Colon (tissue), 2 donors: ENCODE results near the gene EPAS1.

Experiments
- FAIRE-seq: peaks from 2 replicates; lab custom pipeline; 2012; peaks lifted over from hg19 to GRCh38; lab: Jason Lieb, UNC
- donor health status: control.
- donor health status: control.

The EPAS1 gene

DNA sequence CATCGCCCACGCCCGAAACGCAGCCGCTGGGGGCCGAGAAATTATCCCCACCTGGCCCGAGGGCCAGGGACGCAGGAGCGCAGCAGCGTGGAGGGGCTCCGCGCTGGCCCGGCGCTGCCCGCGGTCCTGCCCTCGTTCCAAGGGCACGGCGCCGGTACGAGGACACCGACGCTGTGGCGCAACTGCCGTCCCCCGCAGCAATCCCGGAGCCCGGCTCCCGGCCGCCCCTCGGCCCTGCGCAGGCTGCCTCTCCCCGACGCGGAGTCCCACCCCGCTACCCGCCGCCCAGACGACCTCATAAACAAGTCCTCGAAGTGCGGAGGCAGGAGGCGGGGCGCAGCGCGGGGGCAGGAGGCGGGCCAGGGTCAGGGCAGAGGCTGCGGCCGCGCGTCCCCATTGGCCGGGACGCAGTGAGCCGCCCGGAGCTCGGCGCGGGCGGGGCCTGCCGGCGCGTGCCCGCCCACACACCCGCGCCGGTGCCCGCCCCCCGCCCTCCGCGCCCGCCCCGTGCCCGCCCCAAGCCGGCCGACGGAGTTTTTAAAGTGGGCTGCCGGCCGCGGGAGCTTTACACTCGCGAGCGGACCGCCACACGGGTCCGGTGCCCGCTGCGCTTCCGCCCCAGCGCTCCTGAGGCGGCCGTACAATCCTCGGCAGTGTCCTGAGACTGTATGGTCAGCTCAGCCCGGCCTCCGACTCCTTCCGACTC lies at the start of gene EPAS1:
Gene EPAS1 (plus strand): TSS at position 568 of the 706 bp plus-strand sequence. CDS start 505 bp downstream, outside the sequence.
- FAIRE-seq, result no peak

DNA sequence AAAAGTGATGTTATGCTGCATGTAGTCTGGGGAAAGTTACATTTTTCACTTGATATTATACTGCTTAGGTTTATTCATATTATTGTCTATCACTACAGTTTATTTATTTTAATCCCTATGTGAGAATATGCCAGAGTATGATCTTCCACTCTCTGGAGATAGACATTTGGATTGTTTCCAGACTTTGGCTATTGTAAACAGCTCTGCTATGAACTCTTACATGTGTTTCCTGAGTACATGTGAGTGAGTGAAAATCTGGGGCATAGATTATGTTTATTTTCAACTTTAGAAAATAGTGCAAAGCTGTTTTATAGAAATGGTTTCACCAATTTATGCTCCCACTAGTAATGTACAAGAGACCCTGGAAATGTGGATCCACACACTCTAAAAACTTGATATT lies 49.0 kb upstream of the EPAS1 start:
- FAIRE-seq, result no peak

DNA sequence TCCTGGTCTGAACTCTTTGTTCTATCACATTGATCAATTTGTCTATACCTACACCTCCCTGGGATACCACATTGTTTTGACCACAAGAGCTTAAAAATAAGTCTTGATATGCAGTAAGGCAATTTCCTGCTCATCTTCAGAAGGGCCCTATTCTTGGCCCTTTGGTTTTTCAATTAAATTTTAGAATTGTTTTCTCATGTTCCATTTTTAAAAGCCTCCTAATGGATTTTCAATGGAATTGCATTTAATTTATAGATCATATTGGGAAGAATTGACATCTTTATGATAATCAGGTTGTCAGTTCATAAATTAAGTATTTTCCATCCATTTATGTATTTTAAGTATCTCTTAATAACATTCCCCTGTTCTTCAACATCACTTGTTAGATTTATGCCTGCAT lies 47.6 kb upstream of the EPAS1 start:
- no peak for FAIRE-seq

DNA sequence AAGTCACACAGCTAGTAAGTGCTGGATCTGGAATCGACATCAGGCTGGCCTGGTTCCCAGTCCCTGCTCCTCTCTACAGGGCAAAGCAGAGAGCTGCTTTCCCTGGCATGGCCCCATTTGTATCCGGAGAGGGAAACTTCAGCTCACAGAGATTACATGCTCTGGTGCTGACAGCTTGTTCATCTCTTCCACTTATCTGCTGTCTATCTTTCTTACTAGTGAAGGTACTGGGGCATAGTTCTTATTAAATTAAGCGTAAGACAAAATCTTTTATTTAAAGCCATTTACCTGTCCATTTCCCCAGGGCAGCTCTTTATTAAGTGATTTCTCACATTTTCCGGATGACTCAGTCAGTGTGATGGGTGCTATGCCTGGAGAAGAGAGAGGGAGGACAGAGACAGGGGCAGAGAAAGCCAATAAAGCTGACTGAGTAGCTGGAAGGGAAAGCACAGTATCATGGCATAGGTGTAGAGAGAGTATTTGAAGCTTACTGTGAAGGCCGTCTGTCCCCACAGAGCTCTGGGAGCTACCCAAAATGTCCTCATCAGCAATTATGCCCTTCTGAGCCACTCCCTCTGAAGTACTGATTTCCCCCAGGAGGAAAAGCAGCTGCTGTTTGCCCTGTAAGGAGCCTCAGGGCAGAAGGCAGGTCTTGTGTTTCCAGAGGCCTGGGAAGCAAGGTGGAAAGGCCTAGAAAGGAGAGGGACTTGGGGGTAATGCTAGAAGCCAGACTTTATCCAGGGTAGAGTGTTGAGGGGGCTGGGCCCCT lies 44.1 kb upstream of the EPAS1 start:
- FAIRE-seq, result no peak

DNA sequence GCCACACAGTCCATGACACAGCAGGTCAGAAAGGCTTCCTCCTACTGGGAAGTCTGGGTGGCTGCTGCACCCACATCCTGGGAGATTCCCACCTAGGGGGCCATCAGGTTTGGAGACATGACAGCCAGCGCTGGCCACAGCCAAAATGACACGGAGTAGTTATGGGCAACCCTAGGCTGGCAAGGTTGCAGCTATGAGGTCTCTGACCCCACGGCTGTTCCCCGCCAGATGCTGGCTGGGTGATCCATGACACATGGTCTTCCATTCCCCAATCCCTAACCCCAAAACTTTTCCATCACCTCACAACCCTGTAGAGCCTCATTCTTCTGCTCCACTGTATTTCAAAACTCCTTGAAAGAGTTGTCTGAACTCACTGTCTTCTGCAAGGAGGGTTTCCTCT lies 42.7 kb upstream of the EPAS1 start:
- no peak for FAIRE-seq

DNA sequence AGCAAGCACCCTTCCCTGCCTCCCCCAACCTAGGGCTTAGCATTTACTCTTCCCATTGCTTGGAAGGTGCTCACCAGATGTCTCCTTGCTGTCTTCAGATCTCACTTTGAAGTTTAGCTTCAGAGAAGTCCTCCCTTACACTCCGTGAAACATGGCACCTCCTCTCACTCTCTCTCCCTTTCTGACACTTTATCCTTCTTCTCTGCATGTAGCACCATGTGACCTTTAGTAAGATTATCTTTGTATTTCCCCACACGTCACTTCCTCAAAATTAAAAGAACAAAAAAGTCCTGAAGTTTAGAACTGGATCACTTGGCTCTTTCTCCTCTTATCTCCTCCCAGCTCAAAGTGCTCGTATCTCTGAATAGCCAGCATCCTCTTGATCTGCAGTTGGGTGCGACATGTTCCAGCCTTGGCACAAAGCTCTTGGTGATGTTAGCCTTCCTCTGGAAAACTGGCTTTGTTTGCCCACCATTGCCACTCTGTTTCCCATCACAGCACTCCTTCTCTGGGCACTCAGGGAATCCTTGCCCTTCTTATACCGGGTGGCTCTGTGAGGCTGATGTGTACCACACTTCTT lies 40.6 kb upstream of the EPAS1 start:
- FAIRE-seq, result no peak

DNA sequence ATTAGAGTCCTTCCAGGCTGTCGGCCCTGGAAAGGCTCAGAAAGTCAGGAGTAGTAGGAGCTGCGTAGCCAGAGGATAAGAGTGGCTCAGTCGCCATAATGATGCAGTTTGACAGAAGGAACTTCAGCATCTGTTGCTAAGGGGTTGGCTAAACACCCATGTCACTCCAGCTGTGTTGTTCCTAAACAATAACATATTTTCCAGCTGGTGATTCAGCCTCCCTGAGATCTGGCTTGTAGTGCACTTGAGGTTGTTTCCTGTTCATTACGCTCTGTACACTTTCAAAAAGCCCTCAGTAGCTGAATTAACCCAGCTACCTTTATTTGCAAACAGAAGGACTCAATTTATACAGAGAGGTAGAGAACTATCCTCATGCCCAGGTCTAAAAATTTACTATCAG lies 39.7 kb upstream of the EPAS1 start:
- no peak for FAIRE-seq

DNA sequence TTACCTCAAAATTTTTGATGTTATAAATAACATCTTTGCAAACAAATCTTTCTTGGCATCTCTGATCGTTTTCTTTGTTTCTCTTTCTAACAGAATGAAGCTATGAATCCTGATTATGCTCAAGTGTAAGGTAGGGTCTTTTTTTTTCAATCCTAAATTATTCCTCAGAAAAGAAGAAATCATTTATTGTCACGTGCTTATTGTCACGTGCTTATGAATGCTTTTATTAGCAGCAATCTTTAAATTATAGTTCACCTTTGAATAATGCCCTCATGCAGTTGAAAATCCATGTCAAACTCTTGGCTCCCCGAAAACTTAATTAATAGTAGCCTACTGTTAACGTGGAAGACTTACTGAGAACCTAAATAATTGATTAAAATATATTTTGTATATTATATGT lies 39.2 kb upstream of the EPAS1 start:
- FAIRE-seq, result no peak

DNA sequence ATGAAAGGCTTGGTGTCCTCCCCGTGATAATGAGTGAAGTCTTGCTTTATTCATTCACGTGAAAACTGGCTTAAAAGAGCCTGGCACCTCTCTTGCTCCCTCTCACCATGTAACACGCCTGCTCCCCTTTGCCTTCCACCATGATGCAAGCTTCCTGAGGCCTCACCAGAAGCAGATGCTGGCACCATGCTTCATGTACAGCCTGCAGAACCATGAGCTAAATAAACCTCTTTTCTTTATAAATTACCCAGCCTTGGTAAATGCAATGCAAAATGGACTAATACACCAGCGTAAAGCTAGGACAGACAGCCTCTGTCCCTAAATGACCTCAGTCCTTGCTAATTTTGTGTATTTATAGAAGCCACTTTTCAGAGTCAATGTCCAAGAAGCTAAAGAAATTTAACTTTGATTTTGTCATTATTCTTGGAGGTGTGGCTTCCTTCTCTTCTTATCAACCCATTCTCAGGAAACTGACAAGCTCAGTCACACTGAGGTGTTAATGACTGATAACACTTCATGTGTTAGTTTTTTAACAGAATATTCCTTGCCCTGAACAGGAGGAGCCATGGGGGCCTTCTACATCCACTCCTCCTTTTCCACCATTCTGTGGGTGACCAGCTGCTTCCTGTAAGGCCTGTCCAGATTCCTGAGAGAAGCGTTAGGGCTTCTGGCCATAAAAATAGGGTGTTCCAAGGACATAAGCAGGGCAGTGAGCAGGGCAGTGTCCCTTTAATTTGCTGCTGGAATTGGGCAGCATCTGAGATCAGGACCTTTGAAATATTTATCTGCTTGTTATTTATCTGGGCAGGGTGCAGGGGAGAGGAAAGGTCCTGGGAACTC lies 38.0 kb upstream of the EPAS1 start:
- FAIRE-seq, result no peak

DNA sequence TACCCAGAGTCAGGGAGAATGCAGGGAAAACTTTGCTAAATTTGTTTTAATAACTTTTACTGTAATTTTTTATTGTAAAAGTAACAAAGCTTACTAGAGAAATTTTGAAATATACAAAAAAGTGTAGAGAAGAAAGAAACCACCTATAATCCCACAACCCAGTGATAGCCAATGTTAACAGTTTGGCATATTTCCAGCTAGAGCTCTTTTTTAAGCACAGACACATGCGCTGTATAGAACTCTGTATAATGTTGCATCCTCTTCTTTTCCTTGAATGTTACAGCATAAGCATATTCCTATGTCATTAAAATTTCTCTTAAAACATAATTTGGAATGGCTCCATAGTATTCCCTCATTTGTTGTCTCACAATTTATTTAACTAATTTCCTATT lies 37.4 kb upstream of the EPAS1 start:
- FAIRE-seq, result no peak

DNA sequence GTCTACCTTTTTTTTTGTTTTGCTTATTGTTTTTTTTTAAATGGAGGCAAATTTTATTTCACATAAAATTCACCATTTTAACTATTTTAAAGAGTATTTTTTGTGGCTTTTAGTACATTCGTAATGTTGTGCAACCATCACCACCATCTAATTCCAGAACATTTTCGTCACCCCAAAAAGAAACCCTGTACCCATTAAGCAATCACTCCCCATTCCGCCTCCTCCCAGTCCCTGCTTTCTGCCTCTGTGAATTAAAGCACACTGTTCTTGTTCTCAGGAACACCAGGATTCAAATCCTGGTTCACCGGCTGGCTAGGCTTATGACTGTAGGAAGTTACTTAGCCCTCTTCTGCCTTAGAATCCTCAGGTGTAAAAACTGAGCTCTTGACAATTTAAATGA lies 36.9 kb upstream of the EPAS1 start:
- FAIRE-seq, result no peak

DNA sequence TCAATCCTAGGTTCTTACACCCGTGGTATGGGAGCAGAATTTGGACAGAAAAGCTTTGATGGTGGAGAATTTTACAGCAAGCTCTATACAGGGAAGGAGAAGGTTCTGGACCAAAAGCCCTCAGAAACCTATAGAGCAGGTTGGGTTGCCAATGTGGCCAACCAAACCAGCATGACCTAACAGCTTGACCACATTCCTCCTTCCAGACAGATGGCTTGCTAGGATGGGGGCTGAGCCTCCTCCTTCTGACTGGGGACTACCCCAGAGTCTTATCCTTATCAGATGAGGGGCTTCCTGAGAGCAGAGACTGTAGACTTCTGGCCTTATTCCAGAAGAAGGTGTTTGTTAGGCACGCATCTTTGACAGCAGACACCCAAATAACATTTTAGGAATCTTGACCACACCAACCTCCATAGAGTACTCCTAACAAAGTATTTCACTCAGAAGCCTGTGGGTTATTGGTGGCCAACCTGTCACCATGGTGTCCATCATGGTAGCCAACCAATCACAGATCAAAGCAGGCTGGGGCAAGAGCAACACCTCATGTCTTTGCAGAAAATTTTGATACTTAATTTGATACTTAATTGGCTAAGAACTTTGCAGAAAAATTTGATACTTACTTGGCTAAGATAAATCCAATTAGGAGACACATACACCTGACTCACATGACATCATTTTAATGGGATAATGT lies 34.8 kb upstream of the EPAS1 start:
- no peak for FAIRE-seq

DNA sequence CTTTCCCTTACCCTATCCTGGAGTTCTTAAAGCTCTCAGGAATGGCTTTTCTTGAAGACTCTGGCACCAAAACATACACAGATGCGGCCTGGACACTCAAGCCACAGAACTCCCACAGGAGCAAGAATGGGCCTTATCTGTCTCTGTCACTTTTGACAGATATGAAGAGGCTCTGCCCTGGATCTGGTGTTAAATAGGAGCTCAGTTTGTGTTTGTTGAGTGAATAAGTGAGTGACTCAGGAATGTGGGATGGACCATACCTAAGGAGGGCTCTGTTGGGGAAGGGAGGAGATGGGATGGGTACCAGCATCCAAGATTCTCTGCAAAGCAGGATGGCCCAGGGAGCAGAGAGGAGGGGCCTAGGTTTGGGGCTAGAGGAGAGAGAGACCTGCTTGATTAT lies 33.9 kb upstream of the EPAS1 start:
- no peak for FAIRE-seq

DNA sequence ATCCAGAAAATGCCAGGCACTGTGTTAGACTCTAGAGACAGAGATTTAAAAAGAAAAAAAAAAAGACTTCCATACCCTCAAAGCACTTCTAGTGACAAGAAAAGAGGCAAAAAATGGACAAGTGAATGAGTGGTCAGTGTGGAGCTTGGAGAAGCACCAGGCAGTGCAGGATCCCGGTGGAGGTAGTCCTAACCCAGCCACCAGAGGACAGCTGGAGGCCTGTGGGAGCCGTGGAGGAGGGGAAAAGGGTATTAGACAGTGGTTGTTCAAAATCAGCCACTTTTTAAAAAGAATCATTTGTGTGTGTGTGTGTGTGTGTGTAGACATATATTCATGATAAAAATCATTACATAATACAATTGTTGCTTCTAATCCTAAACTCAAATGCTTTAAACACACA lies 32.8 kb upstream of the EPAS1 start:
- FAIRE-seq, result no peak

DNA sequence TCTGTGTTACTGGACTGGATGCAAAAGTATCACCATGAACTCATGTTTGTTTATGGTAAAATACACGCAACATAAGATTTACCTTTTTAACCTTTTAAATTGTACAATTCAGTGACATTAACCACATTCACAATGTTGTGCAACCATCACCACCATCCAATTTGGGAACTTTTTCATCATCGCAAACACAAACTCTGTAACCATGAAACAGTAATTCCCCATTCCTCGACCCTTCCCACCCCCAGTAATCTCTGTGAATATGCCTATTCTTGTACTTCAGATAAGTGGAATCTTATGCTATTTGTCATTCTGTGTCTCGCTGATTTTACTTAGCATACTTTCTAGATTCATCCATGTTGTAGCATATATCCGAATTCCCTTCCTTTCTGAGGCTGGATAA lies 31.1 kb upstream of the EPAS1 start:
- no peak for FAIRE-seq

DNA sequence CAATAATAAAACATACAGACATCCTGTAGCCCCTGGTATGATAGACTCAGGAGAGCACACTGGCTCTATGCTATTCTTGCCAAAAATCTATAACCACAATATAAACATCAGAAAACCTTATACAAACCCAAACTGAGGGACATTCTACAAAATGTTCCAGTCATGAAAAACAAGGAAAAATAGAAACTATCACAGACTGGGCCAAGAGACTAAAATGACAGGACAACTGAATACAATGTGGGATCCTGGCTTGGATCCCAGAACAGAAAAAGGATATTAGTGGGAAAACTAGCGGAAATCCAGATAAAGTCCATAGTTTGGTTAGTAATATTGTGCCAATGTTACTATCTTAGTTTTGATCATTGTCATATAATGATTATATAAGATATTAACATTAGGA lies 29.6 kb upstream of the EPAS1 start:
- no peak for FAIRE-seq

DNA sequence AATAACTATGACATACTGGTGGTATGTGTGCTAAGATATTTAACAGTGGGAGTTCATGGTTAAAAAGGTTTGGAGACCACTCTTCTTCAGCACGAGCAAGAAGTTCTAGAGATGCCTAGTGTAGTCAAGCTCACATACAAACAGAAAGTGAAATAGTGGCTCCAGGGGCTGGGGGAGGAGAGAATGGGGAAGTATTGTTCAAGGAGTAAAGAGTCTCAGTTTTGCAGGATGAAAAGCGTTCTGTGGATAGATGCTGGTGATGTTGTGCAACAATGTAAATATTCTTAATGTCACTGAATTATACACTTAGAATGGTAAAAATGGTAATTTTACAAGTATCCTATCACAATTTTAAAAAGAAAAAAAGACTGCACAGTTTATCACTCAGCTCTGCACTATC lies 29.0 kb upstream of the EPAS1 start:
- no peak for FAIRE-seq

DNA sequence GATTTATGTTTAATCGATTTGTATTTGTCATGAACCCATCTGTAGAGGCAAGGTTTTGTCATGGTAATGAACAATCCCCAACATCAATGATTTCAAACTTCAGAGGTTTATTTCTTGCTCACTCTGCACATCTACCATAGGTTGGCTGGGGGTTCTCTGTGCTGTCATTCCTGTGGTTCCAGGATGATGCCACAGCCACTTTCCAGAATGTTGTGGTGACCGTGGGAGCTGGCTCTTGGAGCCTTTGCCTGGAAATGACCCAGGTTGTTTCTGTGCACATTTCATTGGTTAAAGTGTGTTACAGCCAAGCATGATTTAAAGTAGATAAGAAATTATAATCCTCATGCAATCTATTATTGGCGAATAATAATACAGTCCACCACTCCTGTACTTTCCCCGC lies 28.2 kb upstream of the EPAS1 start:
- FAIRE-seq, result no peak

DNA sequence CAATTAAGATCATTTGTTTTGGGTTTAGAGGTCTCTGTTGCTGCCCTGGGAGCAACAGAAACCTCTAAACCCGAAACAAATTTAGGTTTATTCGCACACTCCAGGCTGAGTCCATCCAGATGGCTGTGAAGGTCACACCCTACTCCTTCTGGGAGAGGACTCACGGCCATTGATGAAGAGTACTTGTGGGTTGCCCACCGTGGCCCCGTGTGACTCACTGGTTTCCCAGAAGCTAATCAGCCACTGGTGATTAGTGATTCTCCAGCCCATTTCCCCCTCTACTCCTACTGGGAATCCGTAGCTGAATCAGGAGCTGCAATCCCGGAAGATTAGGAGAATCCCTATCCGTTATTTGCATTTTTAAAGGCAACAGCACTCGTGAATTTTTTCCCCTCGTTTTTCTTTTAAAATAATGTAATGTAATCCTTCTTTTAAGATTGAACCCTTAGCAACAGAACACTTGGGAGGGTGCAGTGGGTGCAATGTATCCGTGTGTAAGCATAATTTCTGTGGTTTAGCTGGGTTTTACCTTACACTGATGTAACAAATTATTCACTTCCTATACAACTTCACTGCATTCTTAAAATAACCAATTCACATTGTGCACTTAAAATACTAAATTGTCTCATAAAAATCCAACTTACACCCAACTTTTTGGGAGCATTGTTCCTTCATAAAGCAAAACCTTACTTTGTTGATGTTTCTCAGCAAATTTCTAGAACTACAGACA lies 27.5 kb upstream of the EPAS1 start:
- no peak for FAIRE-seq

DNA sequence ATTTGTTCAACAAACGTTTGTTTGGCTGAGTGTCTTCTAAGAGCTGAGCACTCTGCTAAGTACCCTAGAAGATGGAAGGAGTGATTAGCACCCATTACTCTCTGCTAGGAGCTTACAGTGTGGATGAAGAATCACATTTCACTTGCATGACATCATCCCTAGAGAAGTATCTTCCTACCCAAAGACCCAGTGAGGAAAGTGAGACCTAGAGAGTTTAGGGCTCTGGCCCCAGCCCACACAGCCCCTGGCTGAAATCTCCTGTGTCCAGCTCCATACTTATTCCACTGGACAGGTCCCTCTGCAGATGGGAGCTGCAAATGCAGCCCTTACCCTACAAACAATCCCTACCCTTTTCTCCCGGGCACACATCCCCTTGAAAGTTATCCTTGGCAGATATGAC lies 26.8 kb upstream of the EPAS1 start:
- no peak for FAIRE-seq

DNA sequence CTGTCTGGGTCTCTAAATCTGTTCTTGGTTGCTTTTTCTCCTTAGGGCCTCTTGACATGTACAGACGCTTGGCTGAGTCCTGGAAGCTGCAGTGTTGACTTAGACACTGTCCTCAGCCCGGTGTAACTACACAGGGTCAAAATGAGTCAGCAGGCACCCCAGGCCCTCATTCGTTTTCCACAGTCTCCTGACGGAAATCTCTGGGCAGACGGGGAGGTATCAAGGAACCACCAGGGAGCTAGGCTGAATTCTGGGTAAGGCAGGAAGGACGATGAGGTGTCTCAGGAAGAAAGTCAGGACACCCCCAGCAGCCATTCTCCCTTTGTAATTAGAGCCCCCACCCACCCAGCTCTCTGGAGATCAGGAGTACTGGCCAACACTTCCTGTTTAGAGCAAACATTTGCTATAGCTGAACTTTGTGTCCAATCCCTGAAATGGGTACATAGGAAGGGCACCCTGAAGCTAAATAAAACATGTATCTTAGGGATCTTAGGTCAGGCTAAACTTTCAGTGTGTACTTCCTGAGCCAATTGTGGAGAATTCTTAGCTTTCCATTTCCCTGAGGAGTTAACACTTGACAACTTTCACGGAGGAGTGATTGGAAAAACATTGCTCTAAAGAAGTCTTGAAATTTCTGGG lies 23.9 kb upstream of the EPAS1 start:
- no peak for FAIRE-seq
